Hair follicle dermal papilla cell (primary cell): Measurements from ENCODE around the gene FLVCR2. TPM values are rescaled to one million over a fixed set of nuclear protein-coding genes. Genes with fewer than 3 reads are reported as not detected.

Experiments
- small RNA-seq: library from RNA; depleted of rRNA; stranded (forward); fragments of <200 nt; gene quantifications from one replicate; pipeline ENCODE3, GENCODE V24; 2012
- total RNA-seq: library from RNA; depleted of rRNA; stranded (reverse); fragments of >200 nt; gene quantifications from 2 replicates; pipeline ENCODE4 v1.2.3, GENCODE V29; 2012

The FLVCR2 gene, protein sequence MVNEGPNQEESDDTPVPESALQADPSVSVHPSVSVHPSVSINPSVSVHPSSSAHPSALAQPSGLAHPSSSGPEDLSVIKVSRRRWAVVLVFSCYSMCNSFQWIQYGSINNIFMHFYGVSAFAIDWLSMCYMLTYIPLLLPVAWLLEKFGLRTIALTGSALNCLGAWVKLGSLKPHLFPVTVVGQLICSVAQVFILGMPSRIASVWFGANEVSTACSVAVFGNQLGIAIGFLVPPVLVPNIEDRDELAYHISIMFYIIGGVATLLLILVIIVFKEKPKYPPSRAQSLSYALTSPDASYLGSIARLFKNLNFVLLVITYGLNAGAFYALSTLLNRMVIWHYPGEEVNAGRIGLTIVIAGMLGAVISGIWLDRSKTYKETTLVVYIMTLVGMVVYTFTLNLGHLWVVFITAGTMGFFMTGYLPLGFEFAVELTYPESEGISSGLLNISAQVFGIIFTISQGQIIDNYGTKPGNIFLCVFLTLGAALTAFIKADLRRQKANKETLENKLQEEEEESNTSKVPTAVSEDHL
- total RNA-seq, result 0.32 and 0.61 TPM in 2 replicates

DNA sequence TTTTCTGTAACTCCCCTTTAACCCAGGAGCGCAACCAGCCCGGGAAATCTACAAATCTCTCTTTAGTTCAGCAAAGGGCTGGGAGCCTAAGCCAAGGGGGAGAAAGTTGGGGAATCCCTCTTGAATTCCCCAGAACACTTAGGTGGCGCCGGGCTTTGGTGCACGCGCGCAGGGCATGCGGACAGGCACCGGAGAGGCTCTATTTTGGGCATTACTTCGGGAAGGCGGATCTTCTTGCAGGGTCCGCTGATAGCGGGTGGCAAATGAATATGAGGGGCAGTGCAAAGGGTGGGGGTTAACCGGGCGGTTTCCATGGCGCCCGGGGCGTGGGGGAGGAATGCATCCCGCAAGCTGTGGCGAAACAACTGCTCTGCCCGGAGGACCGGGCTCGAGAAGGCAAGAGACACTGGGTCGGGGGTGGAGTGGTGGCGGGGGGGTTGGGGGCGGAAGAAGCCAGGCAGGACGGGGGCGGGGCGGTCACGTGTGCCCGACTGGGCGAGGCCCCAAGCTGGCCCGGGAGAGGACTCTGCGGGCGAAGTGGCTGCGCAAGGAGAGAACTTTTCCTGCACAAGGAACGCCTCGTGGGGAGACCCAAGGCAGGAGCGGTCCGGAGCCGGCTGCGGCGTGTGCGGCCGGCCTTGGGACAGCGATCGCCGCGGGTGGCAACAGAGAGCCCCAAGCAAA is at the start of gene FLVCR2:
Gene FLVCR2 (plus strand): TSS at position 519 of the 684 bp plus-strand sequence. CDS start 353 bp downstream, outside the sequence.

DNA sequence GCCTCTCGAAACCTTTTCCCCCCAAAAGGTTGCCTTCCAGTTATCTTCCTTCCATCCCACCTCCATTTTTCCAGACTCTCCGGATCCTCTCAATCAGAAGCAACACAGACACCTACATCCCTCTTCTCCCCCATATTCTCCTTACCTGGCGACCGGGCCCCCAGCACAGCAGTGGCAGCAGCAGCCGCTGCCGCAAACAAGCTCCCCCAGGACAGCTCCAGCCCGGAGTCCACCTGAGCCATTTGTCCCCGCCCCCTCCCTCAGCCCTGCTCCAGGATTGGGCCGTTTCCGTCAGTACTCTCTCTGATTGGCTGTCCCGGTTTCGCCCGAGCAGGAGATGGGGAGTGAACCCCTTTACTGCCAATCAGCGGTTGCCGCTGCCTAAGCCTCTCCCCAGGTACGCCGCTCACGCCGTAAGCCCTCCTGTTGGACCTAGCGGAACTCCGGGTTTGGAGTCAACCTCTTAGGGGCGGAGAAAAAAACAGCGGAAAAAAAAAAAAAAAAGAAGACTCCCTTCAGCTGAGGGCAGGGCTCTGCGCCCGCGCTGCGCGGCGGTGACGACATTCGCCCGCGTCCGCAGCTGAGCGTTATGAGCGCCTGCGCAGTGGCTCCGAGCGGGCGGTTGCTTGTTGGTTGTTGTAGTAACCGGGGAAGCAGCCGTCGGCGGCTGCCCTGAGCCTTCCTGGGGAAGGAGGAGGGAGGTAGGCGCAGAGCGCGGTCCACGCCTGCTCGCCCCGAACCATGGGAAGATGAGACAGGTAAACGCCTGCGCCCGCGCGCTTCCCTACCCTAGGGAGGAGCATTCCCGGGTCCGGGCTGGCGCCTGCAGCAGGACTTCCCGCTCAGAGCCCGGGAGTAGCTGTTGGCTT is 82.4 kb downstream of the FLVCR2 start, which contains the start of the genes ERG28 and TTLL5:
Gene ERG28 (minus strand): TSS at position 247 of the 869 bp plus-strand sequence. CDS start 3,374 bp downstream, outside the sequence.
Gene TTLL5 (plus strand): TSS at position 617 of the 869 bp plus-strand sequence. CDS start 1,904 bp downstream, outside the sequence.

Small RNA genes within 50 kb of the gene (small RNA-seq; reads per million reads assigned to genes)
- not detected for gene RNA5SP387

Other genes starting within 250 kb of the FLVCR2 start
- gene JDP2, start 150.6 kb upstream of the FLVCR2 start, total RNA-seq, result 114 and 123 TPM in 2 replicates
- gene BATF, start 56.2 kb upstream of the FLVCR2 start, total RNA-seq, result not detected in 2 replicates
- gene ERG28, start 82.3 kb downstream of the FLVCR2 start, total RNA-seq, result 6.7 and 9.7 TPM in 2 replicates
- 22.2 and 23.9 TPM in 2 replicates for gene TTLL5, start 82.6 kb downstream of the FLVCR2 start, total RNA-seq